ENCODE measurements around the gene FAM120AOS.

DNA sequence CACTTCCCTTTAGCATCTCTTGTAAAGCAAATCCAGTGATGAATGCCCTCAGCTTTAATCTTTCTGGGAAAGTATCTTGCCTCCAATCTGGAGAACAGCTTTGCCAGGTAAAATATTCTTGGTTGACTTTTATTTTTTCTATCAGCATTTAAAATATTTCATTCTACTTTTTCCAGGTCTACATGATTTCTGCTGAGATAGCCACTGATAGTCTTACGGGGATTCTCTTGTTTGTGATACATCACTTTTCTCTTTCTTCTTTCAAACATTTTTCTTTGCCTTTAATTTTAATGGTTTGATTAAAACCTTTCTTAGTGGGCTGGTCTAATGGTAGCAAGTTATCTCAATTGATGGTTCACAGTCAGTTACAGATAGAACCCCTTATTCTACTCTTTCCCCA, 35.8 kb downstream of the FAM120AOS start:
- TF ChIP-seq, protein P1, sequence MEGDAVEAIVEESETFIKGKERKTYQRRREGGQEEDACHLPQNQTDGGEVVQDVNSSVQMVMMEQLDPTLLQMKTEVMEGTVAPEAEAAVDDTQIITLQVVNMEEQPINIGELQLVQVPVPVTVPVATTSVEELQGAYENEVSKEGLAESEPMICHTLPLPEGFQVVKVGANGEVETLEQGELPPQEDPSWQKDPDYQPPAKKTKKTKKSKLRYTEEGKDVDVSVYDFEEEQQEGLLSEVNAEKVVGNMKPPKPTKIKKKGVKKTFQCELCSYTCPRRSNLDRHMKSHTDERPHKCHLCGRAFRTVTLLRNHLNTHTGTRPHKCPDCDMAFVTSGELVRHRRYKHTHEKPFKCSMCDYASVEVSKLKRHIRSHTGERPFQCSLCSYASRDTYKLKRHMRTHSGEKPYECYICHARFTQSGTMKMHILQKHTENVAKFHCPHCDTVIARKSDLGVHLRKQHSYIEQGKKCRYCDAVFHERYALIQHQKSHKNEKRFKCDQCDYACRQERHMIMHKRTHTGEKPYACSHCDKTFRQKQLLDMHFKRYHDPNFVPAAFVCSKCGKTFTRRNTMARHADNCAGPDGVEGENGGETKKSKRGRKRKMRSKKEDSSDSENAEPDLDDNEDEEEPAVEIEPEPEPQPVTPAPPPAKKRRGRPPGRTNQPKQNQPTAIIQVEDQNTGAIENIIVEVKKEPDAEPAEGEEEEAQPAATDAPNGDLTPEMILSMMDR (conservative IDR thresholded peaks at IDR 0.05), result no peak
- TF ChIP-seq EZH2 (IDR thresholded peaks at IDR 0.05; ENCODE audit: low read depth), result no peak
